Bronchus fibroblast of lung (primary cell): ENCODE data around the gene PLCH1. TPM values are rescaled to one million over a fixed set of nuclear protein-coding genes. Genes with fewer than 3 reads are reported as not detected.

ENCODE experiments used
- total RNA-seq: library from RNA; depleted of rRNA; stranded (reverse); fragments of >200 nt; gene quantifications from 2 replicates; pipeline ENCODE4 v1.2.3, GENCODE V29; 2015

Gene PLCH1
- 0.30 TPM in 1 of 2 replicates, not detected in the other for total RNA-seq

GRCh38 chr3:155744626-155745324, at the start of gene PLCH1:
PLCH1 (minus strand) TSS chr3:155745071; CDS start chr3:155704224, 40,847 bp downstream.

Other genes starting within 250 kb of the PLCH1 start
- 1.2 and 2.0 TPM in 2 replicates for gene C3orf33, start 61.2 kb upstream of the PLCH1 start, total RNA-seq
- 19.6 and 19.7 TPM in 2 replicates for gene SLC33A1, start 109.4 kb upstream of the PLCH1 start, total RNA-seq
- 49.9 and 50.6 TPM in 2 replicates for gene GMPS, start 125.6 kb upstream of the PLCH1 start, total RNA-seq